ENCODE measurements around the gene GABARAP. TPM values are rescaled to one million over a fixed set of nuclear protein-coding genes. Genes with fewer than 3 reads are reported as not detected.

Gene GABARAP
- total RNA-seq, 3 donors from 2014 or later (not counting 1 experiment from before 2014, with no cell fraction given) = 256 to 277 (median 276) TPM

GRCh38 chr17:7242717-7243452, 636 bp upstream of the GABARAP start:
- H3K27ac ChIP-seq (ENCODE audit: low read length) = peak overlapping the region; percentile 83
- peak; percentile 43 to 79 (median 60) for ATAC-seq
- peak; percentile 93 to 98 for DNase-seq
- Mint-ChIP-seq H3K9me3 (no peaks in the 10 kb centered on the region), H3K4me1 (peaks cover 39 to 49% of the 10 kb centered on the region in 2 donors), H3K4me3 (peak overlapping the region; percentile 95), H3K36me3 (no peaks in the 10 kb centered on the region), H3K27ac (peak overlapping the region; percentile 97 to 99), H3K27me3 (ENCODE audit: low read depth in 2 of 2) (no peaks in the 10 kb centered on the region)
- intact Hi-C loops (cut with micrococcal nuclease) = loop anchor here (1.0 to 2.0 kb wide), 2 partner anchors 9 to 64 kb away; partner anchors contain the start of genes EIF5A and ELP5
- peak overlapping the region; percentile 89 for H3K4me3 ChIP-seq (ENCODE audit: low read length)
- no peaks in the 10 kb centered on the region for H3K9me3 ChIP-seq (ENCODE audit: control insufficient read depth, insufficient read depth, low read length)
- WGBS (ENCODE audit: insufficient coverage) = 2% methylated on average over 49 of the region's 49 CpGs
- no peaks in the 10 kb centered on the region for H3K27me3 ChIP-seq (ENCODE audit: control insufficient read depth, insufficient read depth, low read length)
- TF ChIP-seq, protein P1, sequence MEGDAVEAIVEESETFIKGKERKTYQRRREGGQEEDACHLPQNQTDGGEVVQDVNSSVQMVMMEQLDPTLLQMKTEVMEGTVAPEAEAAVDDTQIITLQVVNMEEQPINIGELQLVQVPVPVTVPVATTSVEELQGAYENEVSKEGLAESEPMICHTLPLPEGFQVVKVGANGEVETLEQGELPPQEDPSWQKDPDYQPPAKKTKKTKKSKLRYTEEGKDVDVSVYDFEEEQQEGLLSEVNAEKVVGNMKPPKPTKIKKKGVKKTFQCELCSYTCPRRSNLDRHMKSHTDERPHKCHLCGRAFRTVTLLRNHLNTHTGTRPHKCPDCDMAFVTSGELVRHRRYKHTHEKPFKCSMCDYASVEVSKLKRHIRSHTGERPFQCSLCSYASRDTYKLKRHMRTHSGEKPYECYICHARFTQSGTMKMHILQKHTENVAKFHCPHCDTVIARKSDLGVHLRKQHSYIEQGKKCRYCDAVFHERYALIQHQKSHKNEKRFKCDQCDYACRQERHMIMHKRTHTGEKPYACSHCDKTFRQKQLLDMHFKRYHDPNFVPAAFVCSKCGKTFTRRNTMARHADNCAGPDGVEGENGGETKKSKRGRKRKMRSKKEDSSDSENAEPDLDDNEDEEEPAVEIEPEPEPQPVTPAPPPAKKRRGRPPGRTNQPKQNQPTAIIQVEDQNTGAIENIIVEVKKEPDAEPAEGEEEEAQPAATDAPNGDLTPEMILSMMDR (IDR thresholded peaks at IDR 0.05) = no peak
- peaks cover 31% of the 10 kb centered on the region for H3K4me1 ChIP-seq (ENCODE audit: control insufficient read depth, insufficient read depth, low read length)
- H3K36me3 ChIP-seq (ENCODE audit: control insufficient read depth, insufficient read depth, low read length) = peaks cover 34% of the 10 kb centered on the region

GRCh38 chr17:7241090-7241733, 1.0 kb downstream of the GABARAP start:
- Mint-ChIP-seq H3K9me3 (no peaks in the 10 kb centered on the region), H3K4me3 (peak overlapping the region; percentile 95), H3K27me3 (ENCODE audit: low read depth in 2 of 2) (no peaks in the 10 kb centered on the region), H3K27ac (peak overlapping the region; percentile 97 to 99), H3K36me3 (no peaks in the 10 kb centered on the region), H3K4me1 (peaks cover 49 to 61% of the 10 kb centered on the region in 2 donors)
- intact Hi-C loops (cut with micrococcal nuclease) = no loop called here
- WGBS (ENCODE audit: insufficient coverage) = 65% methylated on average over 9 of the region's 9 CpGs
- TF ChIP-seq, protein P1 (IDR thresholded peaks at IDR 0.05) = no peak
- Histone ChIP-seq H3K27me3 (ENCODE audit: control insufficient read depth, insufficient read depth, low read length) (no peaks in the 10 kb centered on the region), H3K36me3 (ENCODE audit: control insufficient read depth, insufficient read depth, low read length) (peaks cover 31% of the 10 kb centered on the region), H3K4me3 (ENCODE audit: low read length) (peak overlapping the region; percentile 89), H3K9me3 (ENCODE audit: control insufficient read depth, insufficient read depth, low read length) (no peaks in the 10 kb centered on the region), H3K27ac (ENCODE audit: low read length) (peak overlapping the region; percentile 83), H3K4me1 (ENCODE audit: control insufficient read depth, insufficient read depth, low read length) (peaks cover 39% of the 10 kb centered on the region)
- DNase-seq (no peak), ATAC-seq (no peak)

- Mint-ChIP-seq H3K27ac (peak overlapping the region; percentile 97 to 99), H3K36me3 (no peaks in the 10 kb centered on the region), H3K4me1 (peaks cover 55 to 68% of the 10 kb centered on the region in 2 donors), H3K4me3 (peak overlapping the region; percentile 96), H3K9me3 (no peaks in the 10 kb centered on the region), H3K27me3 (ENCODE audit: low read depth in 2 of 2) (no peaks in the 10 kb centered on the region)
- Histone ChIP-seq H3K4me1 (ENCODE audit: control insufficient read depth, insufficient read depth, low read length) (peaks cover 46% of the 10 kb centered on the region), H3K4me3 (ENCODE audit: low read length) (no peak overlapping the region), H3K36me3 (ENCODE audit: control insufficient read depth, insufficient read depth, low read length) (peaks cover 31% of the 10 kb centered on the region), H3K27ac (ENCODE audit: low read length) (peak overlapping the region; percentile 83), H3K9me3 (ENCODE audit: control insufficient read depth, insufficient read depth, low read length) (no peaks in the 10 kb centered on the region), H3K27me3 (ENCODE audit: control insufficient read depth, insufficient read depth, low read length) (no peaks in the 10 kb centered on the region)
- ATAC-seq = no peak
- 52% methylated on average over 2 of the region's 4 CpGs for WGBS (ENCODE audit: insufficient coverage)
- TF ChIP-seq, protein P1 (IDR thresholded peaks at IDR 0.05) = no peak
- no peak for DNase-seq
- intact Hi-C loops (cut with micrococcal nuclease) = no loop called here
Measured at GRCh38 chr17:7240375-7240774, 1.9 kb downstream of the GABARAP start.
